T47D (cell line): ENCODE results near the gene CARNS1.

ENCODE experiments used
- DNase-seq, 2 experiments: peaks; one replicate each; pipeline versions ENCODE4 v3.0.0 to v3.0.0-alpha.2; 2011 to 2012; ENCODE audit warnings: low read depth in 1 of 2, low spot score in 1 of 2
- JUND ChIP-seq: IDR thresholded peaks from 2 replicates; pipeline ENCODE4 v1.6.1; 2012; ENCODE audit warnings: low read depth
- in situ Hi-C: cut with HindIII; loops from 2 replicates; pipeline ENCODE4 v1.10.0; 2016; ENCODE audit warnings: low sequenced_read_pairs, low pct_unique_long_range_greater_than_20kb

The CARNS1 gene

GRCh38 chr11:67381244-67381972 lies 34.1 kb upstream of the CARNS1 start:
- no peak for DNase-seq
- in situ Hi-C loops: no loop called here
- no peak for TF ChIP-seq JUND

- DNase-seq: peak; percentile 75 to 87
- no peak for TF ChIP-seq JUND
Measured at GRCh38 chr11:67382276-67383136, 33.0 kb upstream of the CARNS1 start.

GRCh38 chr11:67384851-67385366 lies 30.6 kb upstream of the CARNS1 start:
- no peak for TF ChIP-seq JUND
- no peak for DNase-seq
- in situ Hi-C loops: no loop called here

More at GRCh38 chr11:67382276-67383136, 33.0 kb upstream of the CARNS1 start:
- in situ Hi-C loops: no loop called here

GRCh38 chr11:67387069-67387468 lies 28.4 kb upstream of the CARNS1 start:
- in situ Hi-C loops: no loop called here
- no peak for TF ChIP-seq JUND
- no peak for DNase-seq

GRCh38 chr11:67387518-67387917 lies 28.0 kb upstream of the CARNS1 start:
- in situ Hi-C loops: no loop called here
- no peak for DNase-seq
- TF ChIP-seq JUND: no peak

- TF ChIP-seq JUND: no peak
- DNase-seq: peak in 1 of 2 experiments; percentile 66
- in situ Hi-C loops: no loop called here
Measured at GRCh38 chr11:67389477-67389876, 26.0 kb upstream of the CARNS1 start.

- no peak for DNase-seq
- TF ChIP-seq JUND: no peak
- in situ Hi-C loops: no loop called here
Measured at GRCh38 chr11:67390947-67391303, 24.6 kb upstream of the CARNS1 start.

GRCh38 chr11:67391304-67392182 lies 23.9 kb upstream of the CARNS1 start, which contains the start of gene RAD9A:
RAD9A (plus strand) TSS chr11:67391986; CDS start chr11:67392045, 59 bp downstream.
- TF ChIP-seq JUND: no peak
- in situ Hi-C loops: no loop called here
- DNase-seq: peak; percentile 98 to 99

GRCh38 chr11:67392183-67392715 lies 23.2 kb upstream of the CARNS1 start:
- DNase-seq: no peak
- TF ChIP-seq JUND: no peak
- in situ Hi-C loops: no loop called here

- DNase-seq: no peak
- no peak for TF ChIP-seq JUND
- in situ Hi-C loops: no loop called here
Measured at GRCh38 chr11:67393437-67393836, 22.0 kb upstream of the CARNS1 start.

GRCh38 chr11:67393990-67394389 lies 21.5 kb upstream of the CARNS1 start:
- no peak for TF ChIP-seq JUND
- DNase-seq: no peak
- in situ Hi-C loops: no loop called here

- no peak for DNase-seq
Measured at GRCh38 chr11:67395555-67396258, 19.8 kb upstream of the CARNS1 start.

More at GRCh38 chr11:67395555-67396258, 19.8 kb upstream of the CARNS1 start:
- TF ChIP-seq JUND: no peak
- in situ Hi-C loops: no loop called here
